ENCODE results near the gene ZBTB16. TPM values are rescaled to one million over a fixed set of nuclear protein-coding genes. Genes with fewer than 3 reads are reported as not detected.

ZBTB16 gene
- total and polyA plus RNA-seq, 2 experiments from 2014 or later: 0.29 to 1.4 TPM

DNA sequence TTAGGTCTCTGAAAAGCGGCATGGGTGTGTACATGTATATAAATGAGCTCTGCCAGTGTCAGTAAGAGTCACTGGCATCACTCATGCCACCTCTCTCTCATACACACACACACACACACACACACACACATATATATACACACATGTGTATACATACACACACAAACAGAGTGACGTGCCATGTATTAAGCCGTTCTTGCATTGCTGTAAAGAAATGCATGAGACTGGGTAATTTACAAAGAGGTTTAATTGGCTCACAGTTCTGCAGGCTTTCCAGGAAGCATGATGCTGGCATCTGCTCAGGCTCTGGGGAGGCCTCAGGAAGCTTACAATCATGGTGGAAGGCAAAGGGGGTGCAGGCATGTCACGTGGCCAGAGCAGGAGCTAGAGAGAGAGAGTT is 131.1 kb downstream of the ZBTB16 start:
- Histone ChIP-seq H3K9me2 (ENCODE audit: insufficient read depth) (no peaks in the 10 kb centered on the region), H3K4me3 (no peak overlapping the region), H3F3A (replicated peaks; ENCODE audit: low read depth) (no peaks in the 10 kb centered on the region), H3K4me2 (no peak overlapping the region), H3K4me1 (ENCODE audit: insufficient read depth) (no peaks in the 10 kb centered on the region), H2AFZ (no peak overlapping the region), H4K20me1 (replicated peaks; ENCODE audit: insufficient read depth) (no peaks in the 10 kb centered on the region; the same call in 1 of the 2 replicates), H3K36me3 (ENCODE audit: insufficient read depth) (no peaks in the 10 kb centered on the region), H3K27me3 (ENCODE audit: insufficient read depth) (no peaks in the 10 kb centered on the region), H3K27ac (ENCODE audit: low read depth) (no peak overlapping the region), H3K79me2 (replicated peaks; ENCODE audit: insufficient read depth) (no peaks in the 10 kb centered on the region)
- ATAC-seq (no peak), DNase-seq (ENCODE audit: low spot score) (no peak)
- H3K36me3 Mint-ChIP-seq (ENCODE audit: low read depth): no peaks in the 10 kb centered on the region
- H3K4me3 Mint-ChIP-seq: no peak overlapping the region
- H3K27me3 Mint-ChIP-seq (ENCODE audit: insufficient read depth, low read depth, poor library complexity): peaks cover 6% of the 10 kb centered on the region
- H3K9me3 Mint-ChIP-seq: peaks cover 25% of the 10 kb centered on the region
- no peak overlapping the region for H3K27ac Mint-ChIP-seq
- H3K4me1 Mint-ChIP-seq: peaks cover 11% of the 10 kb centered on the region
- TF ChIP-seq, protein P1, sequence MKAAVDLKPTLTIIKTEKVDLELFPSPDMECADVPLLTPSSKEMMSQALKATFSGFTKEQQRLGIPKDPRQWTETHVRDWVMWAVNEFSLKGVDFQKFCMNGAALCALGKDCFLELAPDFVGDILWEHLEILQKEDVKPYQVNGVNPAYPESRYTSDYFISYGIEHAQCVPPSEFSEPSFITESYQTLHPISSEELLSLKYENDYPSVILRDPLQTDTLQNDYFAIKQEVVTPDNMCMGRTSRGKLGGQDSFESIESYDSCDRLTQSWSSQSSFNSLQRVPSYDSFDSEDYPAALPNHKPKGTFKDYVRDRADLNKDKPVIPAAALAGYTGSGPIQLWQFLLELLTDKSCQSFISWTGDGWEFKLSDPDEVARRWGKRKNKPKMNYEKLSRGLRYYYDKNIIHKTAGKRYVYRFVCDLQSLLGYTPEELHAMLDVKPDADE (IDR thresholded peaks at IDR 0.05): no peak
- TF ChIP-seq POLR2AphosphoS5 (IDR thresholded peaks at IDR 0.05; ENCODE audit: low read depth) (no peak), NANOG (IDR thresholded peaks at IDR 0.05; ENCODE audit: borderline replicate concordance) (no peak), ZNF114 (CRISPR knock-in tag; IDR thresholded peaks at IDR 0.05) (no peak), CREB1 (CRISPR knock-in tag; IDR thresholded peaks at IDR 0.05; ENCODE audit: low read depth) (no peak), EZH2phosphoT487 (IDR thresholded peaks at IDR 0.05; ENCODE audit: unreplicated experiment) (no peak), EZH2 (IDR thresholded peaks at IDR 0.05; ENCODE audit: low read depth, unreplicated experiment) (no peak)
- TF ChIP-seq, protein P2, sequence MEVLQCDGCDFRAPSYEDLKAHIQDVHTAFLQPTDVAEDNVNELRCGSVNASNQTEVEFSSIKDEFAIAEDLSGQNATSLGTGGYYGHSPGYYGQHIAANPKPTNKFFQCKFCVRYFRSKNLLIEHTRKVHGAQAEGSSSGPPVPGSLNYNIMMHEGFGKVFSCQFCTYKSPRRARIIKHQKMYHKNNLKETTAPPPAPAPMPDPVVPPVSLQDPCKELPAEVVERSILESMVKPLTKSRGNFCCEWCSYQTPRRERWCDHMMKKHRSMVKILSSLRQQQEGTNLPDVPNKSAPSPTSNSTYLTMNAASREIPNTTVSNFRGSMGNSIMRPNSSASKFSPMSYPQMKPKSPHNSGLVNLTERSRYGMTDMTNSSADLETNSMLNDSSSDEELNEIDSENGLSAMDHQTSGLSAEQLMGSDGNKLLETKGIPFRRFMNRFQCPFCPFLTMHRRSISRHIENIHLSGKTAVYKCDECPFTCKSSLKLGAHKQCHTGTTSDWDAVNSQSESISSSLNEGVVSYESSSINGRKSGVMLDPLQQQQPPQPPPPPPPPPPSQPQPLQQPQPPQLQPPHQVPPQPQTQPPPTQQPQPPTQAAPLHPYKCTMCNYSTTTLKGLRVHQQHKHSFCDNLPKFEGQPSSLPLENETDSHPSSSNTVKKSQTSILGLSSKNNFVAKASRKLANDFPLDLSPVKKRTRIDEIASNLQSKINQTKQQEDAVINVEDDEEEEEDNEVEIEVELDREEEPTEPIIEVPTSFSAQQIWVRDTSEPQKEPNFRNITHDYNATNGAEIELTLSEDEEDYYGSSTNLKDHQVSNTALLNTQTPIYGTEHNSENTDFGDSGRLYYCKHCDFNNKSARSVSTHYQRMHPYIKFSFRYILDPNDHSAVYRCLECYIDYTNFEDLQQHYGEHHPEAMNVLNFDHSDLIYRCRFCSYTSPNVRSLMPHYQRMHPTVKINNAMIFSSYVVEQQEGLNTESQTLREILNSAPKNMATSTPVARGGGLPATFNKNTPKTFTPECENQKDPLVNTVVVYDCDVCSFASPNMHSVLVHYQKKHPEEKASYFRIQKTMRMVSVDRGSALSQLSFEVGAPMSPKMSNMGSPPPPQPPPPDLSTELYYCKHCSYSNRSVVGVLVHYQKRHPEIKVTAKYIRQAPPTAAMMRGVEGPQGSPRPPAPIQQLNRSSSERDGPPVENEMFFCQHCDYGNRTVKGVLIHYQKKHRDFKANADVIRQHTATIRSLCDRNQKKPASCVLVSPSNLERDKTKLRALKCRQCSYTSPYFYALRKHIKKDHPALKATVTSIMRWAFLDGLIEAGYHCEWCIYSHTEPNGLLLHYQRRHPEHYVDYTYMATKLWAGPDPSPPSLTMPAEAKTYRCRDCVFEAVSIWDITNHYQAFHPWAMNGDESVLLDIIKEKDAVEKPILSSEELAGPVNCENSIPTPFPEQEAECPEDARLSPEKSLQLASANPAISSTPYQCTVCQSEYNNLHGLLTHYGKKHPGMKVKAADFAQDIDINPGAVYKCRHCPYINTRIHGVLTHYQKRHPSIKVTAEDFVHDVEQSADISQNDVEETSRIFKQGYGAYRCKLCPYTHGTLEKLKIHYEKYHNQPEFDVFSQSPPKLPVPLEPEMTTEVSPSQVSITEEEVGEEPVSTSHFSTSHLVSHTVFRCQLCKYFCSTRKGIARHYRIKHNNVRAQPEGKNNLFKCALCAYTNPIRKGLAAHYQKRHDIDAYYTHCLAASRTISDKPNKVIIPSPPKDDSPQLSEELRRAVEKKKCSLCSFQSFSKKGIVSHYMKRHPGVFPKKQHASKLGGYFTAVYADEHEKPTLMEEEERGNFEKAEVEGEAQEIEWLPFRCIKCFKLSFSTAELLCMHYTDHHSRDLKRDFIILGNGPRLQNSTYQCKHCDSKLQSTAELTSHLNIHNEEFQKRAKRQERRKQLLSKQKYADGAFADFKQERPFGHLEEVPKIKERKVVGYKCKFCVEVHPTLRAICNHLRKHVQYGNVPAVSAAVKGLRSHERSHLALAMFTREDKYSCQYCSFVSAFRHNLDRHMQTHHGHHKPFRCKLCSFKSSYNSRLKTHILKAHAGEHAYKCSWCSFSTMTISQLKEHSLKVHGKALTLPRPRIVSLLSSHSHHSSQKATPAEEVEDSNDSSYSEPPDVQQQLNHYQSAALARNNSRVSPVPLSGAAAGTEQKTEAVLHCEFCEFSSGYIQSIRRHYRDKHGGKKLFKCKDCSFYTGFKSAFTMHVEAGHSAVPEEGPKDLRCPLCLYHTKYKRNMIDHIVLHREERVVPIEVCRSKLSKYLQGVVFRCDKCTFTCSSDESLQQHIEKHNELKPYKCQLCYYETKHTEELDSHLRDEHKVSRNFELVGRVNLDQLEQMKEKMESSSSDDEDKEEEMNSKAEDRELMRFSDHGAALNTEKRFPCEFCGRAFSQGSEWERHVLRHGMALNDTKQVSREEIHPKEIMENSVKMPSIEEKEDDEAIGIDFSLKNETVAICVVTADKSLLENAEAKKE (CRISPR knock-in tag; IDR thresholded peaks at IDR 0.05): no peak

All from GM23338 (cell line).